T-helper 1 cell (primary cell): ENCODE measurements around the gene DNLZ.
A peak's percentile ranks its signal among the peaks of the same experiment; 100 is the strongest.
"Not testable (repeated sequence)": the region's sequence is repeated elsewhere in the genome, so short reads cannot be mapped to it uniquely, and the experiment has no call there.

Experiments used
- DNase-seq, 5 donors: peaks; one replicate each; pipeline ENCODE4 v3.0.0-alpha.2; 2012 to 2020
- total RNA-seq, 4 donors: gene quantifications; one replicate each; lab custom pipeline; 2026; lab: John Stamatoyannopoulos, UW

DNLZ gene
- total RNA-seq: 1.1 to 2.5 (median 1.3) reads per million in 4 donors

DNA sequence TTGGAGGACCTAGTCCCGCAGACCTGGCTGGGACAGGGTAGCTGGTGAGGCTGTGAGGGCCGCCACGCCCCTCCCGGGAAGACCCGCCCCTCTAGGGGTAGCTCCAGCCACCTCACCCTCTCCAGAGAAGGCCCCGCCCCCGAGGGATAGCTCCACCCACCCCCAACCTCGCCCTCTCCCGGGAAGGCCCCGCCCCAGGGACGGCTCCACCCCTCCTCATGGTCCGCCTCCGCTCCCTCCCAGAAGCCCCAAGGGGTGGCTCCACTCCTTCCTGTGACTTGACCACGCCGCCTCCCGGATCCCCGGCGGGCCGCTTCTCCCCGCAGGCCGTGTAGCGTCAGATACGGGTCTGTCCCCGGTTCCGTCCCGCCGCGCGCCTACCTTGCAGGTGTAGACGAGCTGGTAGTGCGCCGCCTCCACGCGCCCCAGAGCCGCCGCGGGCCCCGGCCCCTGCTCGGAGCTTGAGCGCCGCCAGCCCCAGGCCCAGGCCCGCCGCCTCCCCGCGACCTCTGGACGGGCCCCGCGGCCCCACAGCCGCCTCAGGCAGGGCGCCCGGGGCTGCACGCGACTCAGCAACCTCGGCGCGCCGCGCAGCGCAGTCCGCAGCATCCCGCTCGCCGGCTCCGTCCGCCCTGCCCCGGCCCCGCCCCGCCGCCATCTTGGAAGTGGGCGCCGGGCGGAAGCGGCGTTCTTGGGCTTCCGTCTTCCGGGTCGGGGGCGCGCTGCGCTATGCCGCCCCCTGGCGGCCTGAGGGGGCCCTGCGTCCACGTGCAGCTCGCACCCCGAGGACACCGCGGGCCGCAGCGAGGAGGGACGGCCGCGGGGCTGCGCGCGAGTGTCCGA is at the start of gene DNLZ:
Gene DNLZ (minus strand): TSS at position 639 of the 843 bp plus-strand sequence. CDS start 30 bp downstream, at position 609.
- peak; percentile 85 to 93 (median 90) for DNase-seq

DNA sequence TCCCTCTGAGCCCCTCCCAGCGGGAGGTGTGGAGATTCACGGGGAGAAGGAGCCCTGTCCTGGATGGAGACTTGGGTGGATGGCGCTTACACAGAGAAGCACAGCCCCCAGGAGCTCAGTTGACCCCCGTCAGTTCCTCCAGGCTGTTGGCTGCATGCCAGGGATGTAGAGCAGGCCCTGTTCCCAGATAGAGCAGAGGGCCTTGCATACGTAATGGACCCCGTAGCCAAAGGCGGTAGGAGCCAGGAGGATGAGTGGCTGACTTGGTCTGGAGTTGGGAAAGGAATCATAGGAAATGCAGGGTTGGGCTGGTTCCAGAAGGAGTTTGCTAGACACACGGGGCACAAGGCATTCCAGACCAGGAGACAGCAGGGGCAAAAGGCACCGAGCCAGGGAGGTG is 49.4 kb upstream of the DNLZ start:
- no peak for DNase-seq

DNA sequence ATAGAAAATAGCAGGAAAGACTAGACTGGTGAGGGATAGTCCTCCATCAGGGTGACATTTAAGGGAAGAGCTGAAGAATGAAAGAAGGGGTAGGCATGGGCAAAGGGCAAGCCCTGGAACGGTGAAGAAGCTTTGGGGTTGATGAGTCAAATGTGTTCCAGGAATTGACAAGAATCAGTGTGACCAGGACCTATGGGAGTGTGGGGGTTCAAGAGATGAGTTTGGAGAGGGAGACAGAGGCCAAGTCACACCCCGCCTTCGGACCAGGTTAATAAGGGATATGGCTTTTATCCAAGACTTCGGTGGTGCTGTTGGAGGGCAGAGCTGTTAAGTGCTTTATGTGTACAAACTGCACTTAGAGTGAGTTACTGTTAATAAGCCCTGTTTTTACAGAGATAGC is 47.8 kb upstream of the DNLZ start:
- no peak for DNase-seq

DNA sequence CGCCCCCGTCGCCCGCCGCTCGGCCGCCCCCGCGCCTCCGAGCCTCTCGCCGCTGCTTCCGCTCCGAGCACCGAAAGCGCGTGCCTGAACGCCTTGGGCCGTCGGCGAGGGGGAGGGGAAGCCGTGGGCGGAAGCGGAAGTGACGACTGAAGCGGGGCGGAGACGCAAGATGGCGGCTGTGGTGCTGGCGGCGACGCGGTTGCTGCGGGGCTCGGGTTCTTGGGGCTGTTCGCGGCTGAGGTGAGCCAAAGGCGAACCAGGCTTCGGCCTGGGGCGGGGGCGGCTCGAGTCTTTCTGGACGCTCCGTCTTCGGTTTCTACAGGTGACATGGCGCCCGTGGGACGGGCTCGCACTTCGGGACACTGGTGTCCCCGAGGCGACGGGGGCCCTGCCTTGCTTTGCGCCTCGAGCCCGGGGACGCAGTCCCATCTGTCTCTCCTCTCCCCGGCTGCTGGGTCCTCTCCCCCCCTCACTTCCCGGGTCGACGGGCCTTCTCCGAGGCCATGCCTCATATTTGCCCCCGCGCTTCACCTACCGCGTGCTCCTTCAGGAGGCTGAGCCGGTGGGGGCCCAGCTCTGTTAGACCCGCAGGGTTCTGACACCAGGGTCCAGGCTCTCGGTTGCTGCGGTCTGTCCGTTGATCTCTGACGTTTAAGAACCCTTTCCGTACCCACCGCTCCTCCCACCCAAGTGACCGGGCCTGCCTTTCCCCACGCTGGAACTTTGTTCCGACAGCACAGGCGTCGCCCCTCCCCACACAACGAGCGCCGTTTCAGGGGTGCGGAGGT is 47.1 kb upstream of the DNLZ start, which contains the start of the genes ENTR1 and PMPCA:
Gene ENTR1 (minus strand): TSS at position 115 of the 788 bp plus-strand sequence. CDS start 217 bp downstream, outside the sequence.
Gene PMPCA (plus strand): TSS at position 159 of the 788 bp plus-strand sequence. CDS start 11 bp downstream, at position 170.
- DNase-seq: peak; percentile 85 to 94 (median 91)

DNA sequence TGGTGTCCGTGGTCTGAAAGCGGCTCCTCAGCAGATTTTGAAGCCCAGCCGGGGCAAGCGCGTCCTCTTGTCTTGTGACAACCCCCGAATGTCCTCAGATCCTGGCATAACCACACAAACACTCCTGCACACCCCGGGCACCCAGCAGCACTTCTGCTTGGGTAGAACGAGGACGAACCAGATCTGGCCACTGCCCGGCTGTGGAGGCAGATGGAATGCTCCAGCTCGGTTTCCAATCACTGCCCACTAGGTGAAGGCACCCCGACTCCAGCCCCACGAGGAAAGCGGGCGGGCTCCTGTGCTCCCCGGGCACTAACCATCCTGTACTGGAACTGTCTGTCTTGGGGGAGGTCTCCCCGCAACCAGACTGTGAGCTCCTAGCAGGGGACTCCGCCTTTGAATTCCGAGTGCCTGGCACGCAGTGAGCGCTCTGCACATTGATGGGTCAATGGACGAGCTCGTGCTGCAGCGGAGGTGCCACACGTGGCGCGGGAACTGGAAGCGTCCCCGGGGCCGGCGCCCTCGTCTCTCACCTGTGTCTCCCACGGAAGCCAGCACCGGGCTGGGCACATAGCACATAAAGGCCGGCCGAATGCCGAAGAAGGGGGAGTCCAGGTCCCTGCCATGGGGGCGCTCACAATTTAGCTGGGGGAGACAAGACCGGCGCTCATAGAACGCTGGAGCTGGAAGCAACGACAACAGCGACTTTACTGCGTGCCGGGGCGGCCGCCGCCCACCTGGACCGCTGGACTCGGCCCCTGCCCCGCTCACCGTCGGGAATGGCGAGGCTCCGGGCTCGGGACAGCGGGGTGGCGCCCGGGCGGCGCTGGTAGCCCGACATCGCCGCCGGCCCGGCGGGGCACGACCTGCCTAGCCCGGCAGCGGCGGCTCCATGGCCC is 46.3 kb upstream of the DNLZ start:
- peak in 2 of 5 donors; percentile 25 to 45 for DNase-seq

DNA sequence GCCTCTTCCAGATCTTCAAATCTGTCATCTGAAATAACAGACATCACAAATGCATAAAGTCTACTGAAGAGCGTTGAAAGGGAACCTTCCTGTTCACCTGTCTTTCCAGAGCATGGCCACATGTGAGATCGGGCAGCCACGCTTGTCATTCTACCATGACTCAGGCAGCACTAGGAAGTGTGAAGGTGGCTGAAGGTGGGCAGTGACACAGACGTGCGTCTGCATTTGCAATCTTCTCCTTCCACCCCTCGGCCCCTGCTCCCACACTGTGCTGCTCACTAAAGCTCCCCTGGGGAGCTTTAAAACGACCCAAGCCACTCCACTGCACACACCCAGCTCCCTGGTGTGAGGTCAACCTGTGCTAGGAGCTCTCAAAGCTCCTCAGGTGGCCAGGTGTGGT is 44.4 kb upstream of the DNLZ start:
- DNase-seq: no peak

DNA sequence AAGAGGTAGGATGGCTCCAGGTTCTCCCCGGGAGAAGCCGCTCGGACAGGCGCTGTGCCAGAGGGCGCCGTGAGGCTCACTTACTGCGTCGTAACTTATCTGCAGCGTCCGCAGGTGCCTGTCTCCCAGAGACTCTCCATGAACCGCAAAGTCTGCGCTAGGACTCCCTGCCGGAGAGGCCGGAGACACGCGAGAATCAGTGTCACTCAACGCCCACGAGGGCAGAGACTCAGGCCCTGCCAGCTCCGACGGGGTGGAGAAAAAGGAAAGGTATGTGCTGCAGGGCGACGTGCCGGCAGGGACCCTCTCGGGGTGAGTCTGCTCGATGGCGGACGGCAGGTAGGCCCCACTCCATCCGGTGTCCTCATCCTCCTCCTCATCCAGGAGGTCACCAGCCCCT is 43.5 kb upstream of the DNLZ start:
- DNase-seq: not testable (repeated sequence)

DNA sequence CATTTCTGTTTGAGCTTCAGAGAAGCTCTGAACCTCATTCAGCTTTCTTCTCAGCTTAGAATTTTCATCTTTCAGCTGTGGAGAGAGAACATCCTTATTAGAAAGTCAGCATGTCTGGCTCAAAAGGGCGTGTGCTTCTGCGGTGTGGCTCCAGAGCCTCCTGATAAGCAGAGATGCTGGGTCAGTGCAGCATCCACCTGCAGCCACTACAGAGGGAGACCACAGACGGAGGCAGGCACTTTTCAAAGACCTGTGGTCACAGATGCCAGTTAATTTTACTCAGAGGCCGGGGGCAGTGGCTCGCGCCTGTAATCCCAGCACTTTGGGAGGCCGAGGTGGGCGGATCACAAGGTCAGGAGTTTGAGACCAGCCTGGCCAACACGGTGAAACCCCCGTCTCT is 42.4 kb upstream of the DNLZ start:
- not testable (repeated sequence) for DNase-seq

DNA sequence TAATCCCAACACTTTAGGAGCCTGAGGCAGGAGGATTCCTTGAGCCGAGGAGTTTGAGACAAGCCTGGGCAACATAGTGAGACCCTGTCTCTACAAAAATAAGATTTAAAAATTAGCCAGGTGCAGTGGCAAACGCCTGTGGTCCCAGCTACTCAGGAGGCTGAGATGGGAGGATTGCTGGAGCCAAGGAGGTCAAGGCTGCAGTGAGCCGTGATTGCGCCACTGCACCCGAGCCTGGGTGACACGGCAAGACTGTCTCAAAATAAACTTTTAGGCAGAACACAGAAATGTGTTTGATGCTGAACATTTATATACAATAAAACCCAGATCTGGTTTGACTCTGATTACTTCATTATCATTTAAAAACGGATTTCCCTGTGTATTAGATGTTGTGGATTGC is 41.9 kb upstream of the DNLZ start:
- no peak for DNase-seq

DNA sequence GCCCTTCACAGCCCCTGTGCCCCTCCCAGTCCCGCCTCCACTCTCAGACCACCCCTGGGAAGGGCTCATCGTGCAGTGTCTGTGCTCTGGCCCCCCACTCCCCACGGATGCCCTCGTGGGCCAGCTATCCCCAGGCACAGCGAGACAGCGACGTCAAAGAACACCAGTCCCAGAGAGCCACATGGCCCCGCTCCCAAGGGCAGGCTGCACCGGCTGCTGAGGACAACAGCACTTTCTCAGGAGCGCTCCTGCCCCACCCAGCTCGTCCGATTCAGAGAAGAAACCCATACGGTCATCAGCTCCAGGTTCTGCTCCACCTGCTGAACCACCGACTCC is 41.2 kb upstream of the DNLZ start:
- no peak for DNase-seq

DNA sequence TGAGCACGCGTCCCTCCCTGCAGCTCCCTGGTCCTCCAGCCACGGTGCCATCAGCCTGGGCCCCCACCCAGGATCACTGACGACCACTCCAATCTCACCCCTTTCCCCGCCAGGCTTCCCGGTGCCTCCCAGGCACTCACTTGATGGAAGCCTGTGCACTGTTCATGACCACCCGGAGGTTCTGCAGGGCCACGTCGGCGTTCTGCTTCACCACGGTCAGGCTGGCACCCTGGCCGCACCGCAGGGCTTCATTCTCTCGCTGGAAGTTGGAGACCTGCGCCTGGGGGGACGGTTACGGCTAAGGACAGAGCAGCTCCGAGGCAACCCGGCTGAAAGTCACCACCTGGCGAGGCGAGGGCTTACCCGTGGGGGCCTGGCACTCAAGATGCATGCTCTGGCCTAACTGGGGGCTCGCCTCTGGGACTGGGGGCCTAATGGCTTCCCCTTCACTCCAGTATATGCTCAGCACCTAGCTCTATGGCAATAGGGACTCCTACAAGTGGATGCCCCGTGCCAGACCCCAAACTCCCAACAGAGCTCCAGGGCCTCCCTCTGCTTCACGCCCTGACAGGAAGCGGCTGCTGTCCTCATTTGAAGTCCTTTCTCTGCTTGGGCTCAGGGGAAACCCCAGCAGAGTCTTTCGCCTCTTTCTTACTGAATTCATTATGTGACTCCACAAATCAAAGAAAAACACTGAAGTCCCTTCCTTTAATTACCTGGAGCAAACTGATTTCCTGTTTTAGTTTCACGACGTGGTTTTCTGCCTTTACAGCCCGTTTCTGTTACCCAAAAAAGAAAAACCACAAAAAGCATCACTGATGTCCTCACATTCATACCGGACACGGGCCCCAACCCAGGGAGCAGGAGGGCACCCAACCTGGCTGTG is 40.6 kb upstream of the DNLZ start:
- peak in 3 of 5 donors; percentile 19 to 57 (median 29) for DNase-seq

DNA sequence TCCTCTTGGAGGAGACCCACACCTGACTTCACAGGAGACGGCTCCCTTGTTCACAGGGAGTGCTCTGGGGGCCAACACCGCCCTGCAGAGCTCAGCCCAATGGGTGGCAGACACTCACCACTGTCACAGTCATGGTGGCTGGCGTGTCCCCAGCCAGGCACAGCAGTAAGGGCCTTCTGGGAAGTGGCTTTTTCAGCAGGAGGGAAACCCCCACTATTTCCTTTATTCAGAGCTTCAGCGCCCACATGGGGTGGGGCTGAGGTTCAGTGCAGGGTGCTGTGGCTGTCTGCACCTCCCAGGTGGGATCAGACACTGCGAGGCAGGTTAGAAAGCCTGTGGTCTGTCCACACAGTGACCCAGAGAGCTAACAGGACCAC is 40.0 kb upstream of the DNLZ start:
- DNase-seq: peak; percentile 56 to 85 (median 65)

DNA sequence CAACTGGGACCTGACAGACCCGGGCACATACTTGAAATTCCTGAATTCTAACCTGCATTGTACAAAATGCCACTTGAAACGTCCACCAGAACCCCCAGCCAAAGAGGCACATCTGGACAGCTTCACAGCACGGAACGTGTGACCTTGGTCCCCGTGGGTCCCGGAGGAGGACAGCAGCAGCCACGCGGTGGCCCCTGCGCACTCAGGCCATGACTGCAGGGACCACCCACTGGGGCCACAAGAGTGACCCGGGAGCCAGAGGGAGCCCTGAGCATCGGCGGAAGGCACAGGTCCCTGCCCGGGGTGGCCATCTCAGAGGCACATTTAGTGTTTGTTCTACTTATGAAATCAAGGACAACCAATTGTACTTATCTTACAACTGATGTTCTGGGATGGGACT is 38.5 kb upstream of the DNLZ start:
- DNase-seq: no peak

DNA sequence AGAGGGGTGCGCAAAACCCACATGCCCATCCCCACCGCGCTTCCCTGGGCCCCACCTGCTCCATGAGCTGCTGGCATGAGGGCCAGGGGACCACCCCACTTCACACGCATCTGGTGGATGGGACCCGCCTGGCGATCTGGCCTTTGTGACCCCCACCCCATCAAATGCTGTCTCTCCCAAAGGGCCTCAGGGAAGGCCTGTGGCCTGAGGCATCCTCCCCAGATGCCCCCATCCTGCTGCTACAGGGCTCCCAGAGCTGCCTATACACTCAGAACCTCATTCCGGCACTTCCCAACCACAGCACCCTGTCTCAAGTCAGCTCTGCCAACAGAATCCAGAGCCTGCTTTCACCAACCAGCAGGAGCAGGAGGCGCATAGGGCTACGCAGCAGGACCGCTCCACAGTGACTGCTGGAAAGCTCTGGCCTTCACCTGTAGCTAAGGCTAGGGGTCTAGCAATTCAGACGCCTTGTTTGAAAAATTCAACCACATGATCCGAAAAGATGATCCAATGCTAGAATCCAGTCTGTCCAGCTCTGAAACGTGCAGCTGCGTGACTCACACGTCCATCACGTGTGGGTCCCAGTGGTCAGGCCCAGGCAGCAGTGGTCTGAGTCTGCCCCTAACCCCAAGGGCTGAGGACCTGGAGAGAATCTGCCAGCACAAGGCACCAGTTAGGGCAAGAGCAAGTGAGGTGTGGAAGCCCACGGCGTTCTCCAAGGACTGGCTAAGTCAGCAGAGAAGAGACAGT is 37.8 kb upstream of the DNLZ start:
- DNase-seq: no peak

DNA sequence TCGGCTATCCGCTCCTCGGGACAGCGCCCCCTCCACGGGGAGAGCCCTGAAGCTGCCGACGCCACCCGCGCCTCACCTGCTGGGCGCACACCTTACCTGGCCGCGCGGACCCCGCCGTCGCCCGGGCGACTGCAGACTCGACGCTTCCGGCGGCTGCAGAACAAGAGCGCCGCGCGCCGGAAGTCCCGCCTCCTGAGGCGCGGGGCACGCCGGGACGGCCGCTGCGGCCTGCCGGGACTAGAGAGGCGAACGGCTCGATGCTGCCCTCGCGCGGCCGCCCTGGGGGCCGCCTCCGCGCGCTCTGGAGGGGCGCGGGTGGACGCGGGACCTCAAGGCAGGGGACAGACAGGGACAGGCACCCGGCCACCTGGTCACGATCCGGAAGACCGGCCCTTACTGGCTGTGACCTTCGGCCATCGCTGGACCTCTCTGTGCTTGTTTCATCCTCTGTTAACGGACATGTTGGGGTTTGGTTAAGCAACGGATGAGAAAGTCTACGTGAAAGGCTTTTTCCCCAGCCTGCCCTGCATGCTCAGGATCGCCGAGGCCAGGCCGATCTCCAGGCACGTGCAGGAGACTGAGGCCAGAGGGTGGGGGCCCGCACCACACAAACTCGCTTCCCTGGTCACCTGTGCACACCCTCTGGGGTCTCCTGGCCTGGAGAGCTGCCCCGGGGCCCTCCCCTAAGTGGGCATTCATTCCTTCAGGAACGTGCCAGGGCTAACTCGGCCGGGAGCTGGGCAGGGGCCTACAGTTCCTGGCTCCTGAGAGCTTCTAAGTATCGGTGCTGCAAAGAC is 36.7 kb upstream of the DNLZ start, which contains the start of gene SNAPC4:
Gene SNAPC4 (minus strand): TSS at position 133 of the 797 bp plus-strand sequence. CDS start 1,742 bp downstream, outside the sequence.
- DNase-seq: peak; percentile 74 to 90 (median 78)

DNA sequence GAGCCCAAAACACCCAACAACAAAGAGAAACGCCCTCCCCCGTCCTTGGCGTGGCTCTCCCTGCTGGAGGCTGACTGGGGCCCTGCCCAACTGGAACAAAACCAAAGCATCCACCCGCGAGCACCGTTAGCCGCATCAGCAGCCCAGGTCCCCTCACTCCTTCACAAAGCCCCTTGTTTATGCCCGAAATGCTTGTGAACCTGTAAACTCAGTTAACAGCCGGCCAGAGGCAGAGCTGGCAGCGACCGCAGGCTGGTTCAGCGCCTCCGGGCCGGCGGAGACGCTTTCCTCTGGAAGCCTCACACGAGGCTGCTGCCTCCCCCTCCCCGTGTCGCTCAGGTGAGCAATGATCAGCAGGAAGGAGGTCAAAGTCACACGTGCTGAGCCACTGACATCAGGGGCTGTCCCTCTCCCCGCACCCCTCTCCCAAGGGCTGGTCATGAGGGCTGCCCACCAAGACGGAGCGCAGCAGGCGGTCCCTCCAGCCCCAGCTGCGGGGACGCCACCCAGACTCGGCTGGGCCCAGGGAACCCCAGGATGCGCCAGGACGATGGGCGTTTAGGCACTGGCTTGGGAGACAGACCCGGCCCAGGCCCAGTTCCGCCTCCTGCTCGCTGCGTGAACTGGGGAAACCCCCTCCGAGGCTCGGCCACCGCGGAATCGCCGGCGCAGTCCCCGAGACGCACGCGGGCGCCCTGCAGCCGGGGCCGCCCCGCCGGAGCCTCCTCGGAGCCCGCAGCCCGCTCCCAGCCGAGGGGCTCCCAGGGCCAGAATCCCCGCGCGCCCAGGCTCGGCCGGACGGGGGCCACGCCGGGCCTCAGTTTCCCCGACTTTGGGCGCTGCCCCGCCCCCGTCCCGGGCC is 35.9 kb upstream of the DNLZ start:
- DNase-seq: peak in 3 of 5 donors; percentile 32 to 42 (median 33)

DNA sequence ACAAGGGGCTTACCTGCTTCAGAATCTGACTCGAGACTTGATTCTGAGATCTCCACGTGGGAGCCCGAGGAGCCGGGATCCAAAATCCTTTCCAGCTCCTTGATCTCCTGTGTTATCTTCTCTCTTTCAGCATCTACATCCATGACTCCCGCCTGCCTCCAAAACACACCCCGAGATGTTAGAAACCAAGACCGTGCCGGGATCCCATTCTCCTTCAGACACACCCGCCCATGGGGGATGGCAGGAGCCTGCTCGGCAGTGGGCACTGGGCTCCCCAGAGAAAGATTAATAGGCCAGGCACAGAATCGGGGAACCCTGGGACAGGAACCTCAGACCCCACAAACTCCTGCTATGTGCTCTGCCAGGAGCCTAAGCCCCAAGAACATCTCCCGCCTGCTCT is 34.7 kb upstream of the DNLZ start:
- no peak for DNase-seq

DNA sequence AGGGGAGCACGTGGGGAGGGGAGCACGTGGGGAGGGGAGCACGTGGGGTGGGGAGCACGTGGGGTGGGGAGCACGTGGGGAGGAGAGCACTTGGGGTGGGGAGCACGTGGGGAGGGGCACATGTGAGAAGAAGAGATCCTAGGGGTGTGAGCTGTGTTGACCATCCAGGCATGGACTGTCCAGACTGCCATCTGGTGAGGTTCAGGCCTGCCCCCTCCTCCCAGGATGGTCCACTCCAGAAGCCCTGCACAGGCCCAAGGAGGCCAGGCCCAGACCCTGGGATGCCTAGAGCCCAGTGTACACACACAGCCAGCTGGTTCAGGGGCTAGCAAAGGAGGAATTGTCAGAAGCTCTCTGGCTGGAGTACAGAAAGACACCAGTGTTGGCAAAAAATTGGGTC is 34.1 kb upstream of the DNLZ start:
- DNase-seq: no peak

DNA sequence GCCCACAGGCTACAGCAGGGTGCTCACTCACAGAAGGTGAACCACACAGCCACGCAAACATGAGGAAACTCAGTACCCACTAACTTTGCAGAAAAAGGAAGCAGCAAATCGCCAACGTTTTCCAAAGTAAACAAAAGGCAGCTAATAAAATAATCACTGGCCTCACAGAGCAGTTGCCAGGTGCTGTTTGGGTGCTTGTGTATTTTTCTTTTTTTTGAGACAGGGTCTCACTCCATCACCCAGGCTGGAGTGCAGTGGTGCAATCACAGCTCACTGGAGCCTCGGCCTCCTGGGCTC is 32.6 kb upstream of the DNLZ start:
- no peak for DNase-seq
